HG03280 (cell line): ENCODE data around the gene TRERF1.

Source experiments
- ATAC-seq: cut with Tn5 transposase; IDR thresholded peaks from one replicate; pipeline ENCODE4 v1.9.1; 2021; ENCODE audit warnings: mild to moderate bottlenecking, moderate library complexity; ENCODE audit not compliant: unreplicated experiment

TRERF1 gene

DNA sequence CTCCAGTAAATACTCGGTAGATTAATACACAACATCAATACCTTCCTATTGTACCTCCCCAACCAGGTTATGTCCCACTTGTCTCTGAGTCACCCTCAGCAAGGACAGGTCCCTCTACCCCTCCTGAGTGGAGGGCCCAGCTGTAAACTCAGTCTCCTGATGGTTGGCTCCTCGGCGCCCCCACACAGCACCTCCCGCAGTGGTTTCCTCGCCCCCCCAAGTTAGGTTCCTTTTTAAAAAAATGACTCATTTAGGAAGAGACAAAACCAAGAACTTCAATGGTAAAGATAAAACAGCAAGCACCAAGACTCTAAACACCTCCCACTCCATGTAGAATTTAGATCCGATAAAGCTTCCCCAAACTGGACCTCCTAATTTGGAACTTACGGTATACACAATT lies 83.5 kb downstream of the TRERF1 start:
- peak; percentile 17 for ATAC-seq

GRCh38 chr6:42367353-42368011 lies 84.2 kb downstream of the TRERF1 start:
- peak; percentile 49 for ATAC-seq

- peak; percentile 13 for ATAC-seq
Measured at GRCh38 chr6:42366999-42367352, 84.8 kb downstream of the TRERF1 start.

- no peak for ATAC-seq
Measured at GRCh38 chr6:42366011-42366705, 85.6 kb downstream of the TRERF1 start.

DNA sequence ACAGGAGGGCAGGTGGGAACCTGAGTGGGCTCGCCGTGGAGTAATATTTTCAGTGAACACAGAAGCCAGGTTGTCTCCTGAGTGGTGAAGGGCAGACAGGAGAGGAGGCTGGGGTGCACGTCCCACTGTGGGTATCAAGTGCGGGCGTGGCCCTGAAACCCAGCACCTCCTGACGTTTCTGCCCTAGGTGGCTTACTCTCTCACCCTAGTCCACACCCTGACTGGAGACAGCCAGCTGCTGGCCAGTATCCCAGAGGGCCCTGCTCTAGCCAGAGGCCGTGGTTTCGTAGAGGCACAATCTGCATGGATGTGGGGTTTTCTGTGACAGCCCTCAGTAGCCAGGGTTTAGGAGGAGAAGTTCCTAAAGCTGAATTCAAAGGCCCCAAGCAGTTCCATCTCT lies 86.7 kb downstream of the TRERF1 start:
- ATAC-seq: no peak

DNA sequence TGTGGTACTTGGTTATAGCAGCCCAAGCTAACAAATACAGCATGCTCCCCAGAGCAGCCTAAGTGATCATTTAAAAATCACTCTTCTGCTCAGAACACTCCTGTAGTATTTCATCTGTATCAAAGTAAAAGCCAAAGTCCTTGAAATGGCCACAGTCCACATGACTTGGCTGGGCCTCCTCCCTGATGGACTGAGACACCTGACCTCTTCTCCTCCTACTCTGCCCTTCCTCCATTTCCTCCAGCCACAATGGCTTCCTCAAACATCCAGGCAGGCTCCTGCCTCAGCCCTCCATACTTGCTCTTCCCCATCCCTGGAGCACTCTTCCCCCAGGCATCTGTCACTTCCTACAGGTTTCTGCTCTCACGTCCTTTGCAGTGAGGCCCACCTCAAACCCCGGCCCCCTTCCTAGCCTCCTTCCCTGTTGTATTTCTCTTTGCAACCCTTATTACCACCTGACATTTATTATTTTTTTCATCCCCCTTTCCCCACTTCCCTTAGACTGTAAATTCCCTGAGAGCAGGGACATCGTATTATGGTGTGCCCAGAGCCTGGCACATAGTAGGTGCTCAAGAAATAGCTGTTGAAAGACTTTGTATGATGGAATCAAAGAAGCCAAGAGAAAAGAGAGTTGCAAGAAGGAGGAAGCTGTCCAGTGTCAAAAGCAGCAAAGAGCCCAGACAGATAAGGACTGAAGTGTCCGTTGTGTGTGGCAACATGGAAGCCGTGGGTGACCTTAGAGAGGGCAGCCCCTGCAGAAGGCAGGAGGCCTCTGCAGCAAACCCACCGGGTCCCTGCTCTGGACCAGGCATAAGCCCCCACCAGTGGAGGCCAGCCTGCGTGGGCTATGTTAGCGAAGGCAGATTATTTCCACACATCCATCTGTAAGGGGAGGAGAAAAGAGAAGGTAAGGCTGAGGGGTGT lies 87.5 kb downstream of the TRERF1 start:
- ATAC-seq: no peak

GRCh38 chr6:42361036-42361435 lies 90.7 kb downstream of the TRERF1 start:
- no peak for ATAC-seq

GRCh38 chr6:42359021-42359420 lies 92.7 kb downstream of the TRERF1 start:
- ATAC-seq: no peak

DNA sequence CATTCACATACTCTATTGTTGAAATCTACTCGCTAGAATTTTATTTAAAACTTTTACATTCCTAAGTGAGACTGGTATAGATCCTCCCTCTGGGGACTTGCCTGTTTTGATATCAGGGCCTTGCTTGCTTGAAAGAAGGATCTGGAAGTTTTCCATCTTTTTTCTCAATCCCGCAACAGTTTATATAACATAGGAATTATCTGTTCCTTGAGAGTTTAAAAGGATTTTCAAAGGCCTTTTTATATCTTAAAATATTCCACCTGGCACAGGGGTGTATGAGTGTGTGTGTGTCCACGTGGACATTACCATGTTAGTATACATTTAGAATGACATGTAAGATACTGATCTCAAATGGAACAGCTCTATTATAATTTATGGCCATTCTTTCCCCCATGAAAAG lies 96.3 kb downstream of the TRERF1 start:
- ATAC-seq: no peak

DNA sequence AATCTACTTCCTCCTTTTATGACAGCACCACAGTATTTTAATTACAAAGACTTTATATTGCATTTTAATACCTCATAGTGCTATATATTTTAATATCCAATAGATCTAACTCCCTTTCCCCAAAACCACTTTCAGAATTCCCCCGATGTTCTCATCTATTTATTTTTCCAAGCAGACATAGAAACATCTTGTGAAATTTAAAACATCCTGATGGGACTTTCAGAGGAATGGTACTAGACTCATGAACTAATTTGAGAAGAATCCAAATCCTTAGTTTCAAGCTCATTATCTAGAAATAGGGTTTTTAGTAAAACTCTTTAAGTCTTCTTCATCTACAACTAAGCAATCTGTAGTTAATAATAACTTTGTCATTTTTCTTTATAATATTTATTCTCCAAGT lies 97.0 kb downstream of the TRERF1 start:
- no peak for ATAC-seq

GRCh38 chr6:42352856-42353564 lies 98.7 kb downstream of the TRERF1 start:
- no peak for ATAC-seq

DNA sequence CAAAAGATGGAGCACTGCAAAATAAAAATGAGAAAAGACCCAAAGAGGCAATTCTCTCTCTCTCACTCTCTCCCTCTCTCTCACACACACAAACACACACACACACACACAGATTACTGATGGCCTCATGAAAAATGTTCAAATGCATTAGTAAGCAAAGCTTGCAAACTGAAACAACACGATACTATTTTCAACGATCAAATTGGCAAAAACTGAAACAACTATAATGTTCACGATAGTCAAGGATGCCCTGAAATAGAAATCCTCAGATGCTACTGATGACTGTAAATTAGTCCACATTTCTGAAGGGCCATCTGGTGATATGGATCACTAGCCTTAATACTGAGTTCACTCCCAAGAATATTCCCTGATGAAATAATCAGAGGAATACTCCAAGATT lies 100.8 kb downstream of the TRERF1 start:
- no peak for ATAC-seq

- no peak for ATAC-seq
Measured at GRCh38 chr6:42349753-42350511, 101.8 kb downstream of the TRERF1 start.

DNA sequence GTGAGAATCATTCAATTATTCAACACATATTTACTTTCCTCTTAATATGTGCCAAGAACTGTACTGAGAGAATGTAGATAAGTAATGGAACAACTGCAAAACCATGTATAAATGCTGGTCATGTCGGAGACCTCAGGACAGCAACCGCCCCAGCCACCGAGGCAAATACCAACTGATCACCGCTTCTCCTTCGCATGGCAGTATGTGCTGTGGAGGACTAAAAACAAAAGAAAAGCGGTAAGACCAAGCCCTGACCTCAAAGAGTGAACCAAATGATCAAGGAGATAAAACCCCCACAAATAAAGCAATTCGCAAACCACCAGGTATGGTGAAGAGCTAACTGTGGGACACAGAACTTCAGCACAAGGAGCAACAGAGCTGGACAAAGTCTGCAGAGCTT lies 104.3 kb downstream of the TRERF1 start:
- ATAC-seq: no peak

DNA sequence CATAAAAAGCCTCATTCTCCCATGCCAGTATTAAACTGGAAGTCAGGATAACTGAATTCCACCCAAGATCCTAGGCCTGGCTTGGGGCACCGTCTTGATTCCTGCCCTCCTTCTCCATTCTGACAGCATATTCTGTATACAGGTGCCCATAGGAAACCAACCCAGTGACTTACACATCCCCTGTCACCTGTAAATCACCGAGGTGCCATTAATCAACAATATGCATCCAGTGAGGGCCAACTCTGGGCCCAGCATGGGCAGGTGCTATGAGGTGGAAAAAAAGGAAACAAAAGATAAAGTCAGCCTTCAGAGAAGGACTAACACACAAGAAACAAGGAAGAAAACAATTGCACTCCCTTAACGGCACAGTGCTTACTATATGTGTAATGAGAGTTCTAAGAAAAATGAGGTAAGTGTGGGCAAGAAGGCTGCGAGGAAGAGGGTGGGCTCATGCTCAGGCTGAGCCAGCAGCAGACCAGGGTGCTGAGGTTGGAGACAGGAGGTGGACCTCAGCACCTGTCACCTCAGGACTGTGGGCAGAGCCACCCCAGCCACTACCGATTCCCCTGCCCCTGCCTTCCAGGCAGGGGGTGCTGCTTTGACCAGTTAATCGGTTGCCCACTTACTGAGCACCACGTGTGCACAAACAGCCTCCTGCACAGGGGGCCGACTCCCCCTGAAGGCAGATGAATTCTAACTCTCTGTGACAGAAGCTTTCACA lies 105.9 kb downstream of the TRERF1 start:
- no peak for ATAC-seq

DNA sequence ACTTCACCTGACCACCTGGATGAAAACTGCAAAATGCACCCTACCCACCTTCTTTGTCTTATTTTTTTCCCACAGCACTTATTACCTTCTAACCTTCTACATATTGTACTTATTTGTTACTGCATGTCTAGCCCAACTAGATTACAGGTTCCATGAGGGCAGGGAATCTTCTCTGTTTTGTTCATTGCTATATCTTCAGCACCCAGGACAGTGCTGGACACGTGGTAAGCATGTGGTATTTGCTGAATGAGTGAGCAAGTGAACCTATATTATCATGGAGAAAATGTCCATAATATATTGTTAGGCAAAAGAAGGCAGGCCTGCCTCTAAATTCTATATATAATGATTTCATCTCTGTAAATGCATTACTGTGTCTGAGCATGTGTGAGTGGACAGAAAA lies 107.0 kb downstream of the TRERF1 start:
- ATAC-seq: no peak

DNA sequence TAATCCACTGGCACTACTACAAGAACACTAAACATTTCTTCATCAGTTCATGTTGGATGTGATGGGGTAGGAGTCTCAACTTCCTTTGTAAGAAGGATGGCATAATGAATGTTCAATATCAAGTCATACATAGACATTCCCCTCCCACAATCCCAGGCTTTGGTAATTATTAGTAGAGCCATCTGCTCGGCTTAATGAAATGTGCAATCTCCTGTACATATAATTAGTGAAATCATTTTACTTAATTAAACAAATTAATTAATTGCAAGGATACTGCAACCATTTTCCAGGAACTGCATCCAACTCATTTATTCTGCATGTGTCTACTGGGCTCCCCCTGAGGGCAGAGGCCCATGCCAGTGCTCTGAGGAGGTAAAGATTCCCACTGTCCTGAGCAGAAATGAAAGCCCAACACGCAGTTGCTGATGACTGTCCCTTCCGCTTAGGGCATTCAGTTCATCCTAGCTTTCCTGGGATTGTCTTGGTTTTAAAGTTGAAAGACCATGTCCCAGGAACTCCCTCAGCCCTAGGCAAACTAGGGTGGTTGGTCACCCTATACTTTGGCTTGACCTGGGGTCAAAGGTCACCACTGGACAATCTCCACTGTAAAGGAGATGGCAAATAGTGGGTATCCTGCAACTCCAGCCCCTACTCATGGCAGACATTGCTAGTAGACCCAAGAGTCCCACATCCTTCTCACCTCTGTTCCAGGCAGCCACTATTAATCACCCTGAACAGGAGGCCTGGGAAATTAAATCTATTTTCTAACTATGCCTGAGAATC lies 109.8 kb downstream of the TRERF1 start:
- ATAC-seq: no peak

GRCh38 chr6:42341221-42341620 lies 110.5 kb downstream of the TRERF1 start:
- ATAC-seq: no peak

- no peak for ATAC-seq
Measured at GRCh38 chr6:42340511-42340910, 111.2 kb downstream of the TRERF1 start.
